Activated T-cell treated with anti-CD3 and anti-CD28 coated beads, Interleukin-2, amount 50 U/mL, for 48 hours (primary cell): Measurements from ENCODE around the gene F13A1.

Experiments
- DNase-seq, 2 experiments: peaks; one replicate each; pipeline ENCODE4 v3.0.0-alpha.2; 2020

F13A1 gene

GRCh38 chr6:6319952-6320811 lies at the start of gene F13A1:
TSS of gene F13A1 (minus strand) at chr6:6320662. CDS start at chr6:6318664, 1,998 bp downstream.
- DNase-seq = no peak

- no peak for DNase-seq
Observed at GRCh38 chr6:6368684-6369052, 48.2 kb upstream of the F13A1 start.

- no peak for DNase-seq
Observed at GRCh38 chr6:6368040-6368683, 47.7 kb upstream of the F13A1 start.

GRCh38 chr6:6366803-6367202 lies 46.3 kb upstream of the F13A1 start:
- DNase-seq = no peak

GRCh38 chr6:6365242-6365641 lies 44.8 kb upstream of the F13A1 start:
- no peak for DNase-seq

- DNase-seq = no peak
Observed at GRCh38 chr6:6362056-6362840, 41.8 kb upstream of the F13A1 start.

- no peak for DNase-seq
Observed at GRCh38 chr6:6357530-6357929, 37.1 kb upstream of the F13A1 start.

GRCh38 chr6:6357032-6357431 lies 36.6 kb upstream of the F13A1 start:
- no peak for DNase-seq

- no peak for DNase-seq
Observed at GRCh38 chr6:6352772-6353171, 32.3 kb upstream of the F13A1 start.

GRCh38 chr6:6351511-6352025 lies 31.1 kb upstream of the F13A1 start:
- no peak for DNase-seq

GRCh38 chr6:6350696-6351095 lies 30.2 kb upstream of the F13A1 start:
- no peak for DNase-seq

- DNase-seq = no peak
Observed at GRCh38 chr6:6348256-6348655, 27.8 kb upstream of the F13A1 start.

GRCh38 chr6:6346427-6347023 lies 26.1 kb upstream of the F13A1 start:
- no peak for DNase-seq

GRCh38 chr6:6333501-6333900 lies 13.0 kb upstream of the F13A1 start:
- no peak for DNase-seq

- DNase-seq = no peak
Observed at GRCh38 chr6:6332811-6333244, 12.4 kb upstream of the F13A1 start.

- no peak for DNase-seq
Observed at GRCh38 chr6:6331946-6332601, 11.6 kb upstream of the F13A1 start.

- DNase-seq = no peak
Observed at GRCh38 chr6:6331393-6331792, 10.9 kb upstream of the F13A1 start.

GRCh38 chr6:6330407-6330806 lies 9.9 kb upstream of the F13A1 start:
- no peak for DNase-seq

GRCh38 chr6:6328451-6328850 lies 8.0 kb upstream of the F13A1 start:
- DNase-seq = no peak

- DNase-seq = no peak
Observed at GRCh38 chr6:6323352-6323751, 2.9 kb upstream of the F13A1 start.

- no peak for DNase-seq
Observed at GRCh38 chr6:6320901-6321300, 439 bp upstream of the F13A1 start.
